Activated CD8-positive, alpha-beta T cell treated with anti-CD3 and anti-CD28 coated beads for 36 hours (primary cell): ENCODE measurements around the gene DYRK3. TPM values are rescaled to one million over a fixed set of nuclear protein-coding genes. Genes with fewer than 3 reads are reported as not detected.
"Not testable (repeated sequence)": the region's sequence is repeated elsewhere in the genome, so short reads cannot be mapped to it uniquely, and the experiment has no call there.

ENCODE experiments used
- ATAC-seq: fragments of 200-7000 bp; cut with Tn5 transposase; one replicate; pipeline ENCODE4 v1.10.0; 2021; ENCODE audit warnings: mild to moderate bottlenecking, moderate library complexity
- CTCF ChIA-PET: fragments of 350-600 bp; sonication (Branson Sonifier 250); formaldehyde crosslinking; loops from one replicate; lab custom pipeline; 2021; ENCODE audit warnings: antibody characterized with exemption; lab: Charles Lee
- POLR2A ChIA-PET: fragments of 350-600 bp; sonication (Branson Sonifier 250); formaldehyde crosslinking; loops from one replicate; lab custom pipeline; 2021; ENCODE audit warnings: antibody characterized with exemption; lab: Charles Lee
- DNase-seq: peaks from one replicate; pipeline ENCODE4 v3.0.0-alpha.2; 2020
- H3K27ac Mint-ChIP-seq: one replicate; pipeline ENCODE4 v1.8.0; 2021; ENCODE audit warnings: mild to moderate bottlenecking, mixed read lengths
- H3K27me3 Mint-ChIP-seq: one replicate; pipeline ENCODE4 v1.8.0; 2021; ENCODE audit warnings: mixed read lengths
- H3K36me3 Mint-ChIP-seq: one replicate; pipeline ENCODE4 v1.8.0; 2021; ENCODE audit warnings: low read depth, mixed read lengths
- H3K4me1 Mint-ChIP-seq: one replicate; pipeline ENCODE4 v1.8.0; 2021; ENCODE audit warnings: low read depth, mixed read lengths
- H3K4me3 Mint-ChIP-seq: one replicate; pipeline ENCODE4 v1.8.0; 2021; ENCODE audit warnings: mild to moderate bottlenecking, moderate library complexity, mixed read lengths
- H3K9me3 Mint-ChIP-seq: one replicate; pipeline ENCODE4 v1.8.0; 2021; ENCODE audit warnings: mixed read lengths
- intact Hi-C: fragments of 100-400 bp; cut with micrococcal nuclease; formaldehyde crosslinking; loops from one replicate; pipeline ENCODE4 v1.10.0; 2022
- total RNA-seq, 2 experiments: library from RNA; stranded (reverse); gene quantifications; one replicate each; pipeline ENCODE4 v1.2.3, GENCODE V29; 2021
- TF ChIP-seq, protein P1 (sequence below): fragments of 200-600 bp; IDR thresholded peaks from one replicate; pipeline ENCODE4 v1.8.0; 2022; ENCODE audit warnings: antibody characterized with exemption, mild to moderate bottlenecking

The DYRK3 gene
- total RNA-seq, 2 experiments from 2014 or later = 4.7 to 4.9 TPM

DNA sequence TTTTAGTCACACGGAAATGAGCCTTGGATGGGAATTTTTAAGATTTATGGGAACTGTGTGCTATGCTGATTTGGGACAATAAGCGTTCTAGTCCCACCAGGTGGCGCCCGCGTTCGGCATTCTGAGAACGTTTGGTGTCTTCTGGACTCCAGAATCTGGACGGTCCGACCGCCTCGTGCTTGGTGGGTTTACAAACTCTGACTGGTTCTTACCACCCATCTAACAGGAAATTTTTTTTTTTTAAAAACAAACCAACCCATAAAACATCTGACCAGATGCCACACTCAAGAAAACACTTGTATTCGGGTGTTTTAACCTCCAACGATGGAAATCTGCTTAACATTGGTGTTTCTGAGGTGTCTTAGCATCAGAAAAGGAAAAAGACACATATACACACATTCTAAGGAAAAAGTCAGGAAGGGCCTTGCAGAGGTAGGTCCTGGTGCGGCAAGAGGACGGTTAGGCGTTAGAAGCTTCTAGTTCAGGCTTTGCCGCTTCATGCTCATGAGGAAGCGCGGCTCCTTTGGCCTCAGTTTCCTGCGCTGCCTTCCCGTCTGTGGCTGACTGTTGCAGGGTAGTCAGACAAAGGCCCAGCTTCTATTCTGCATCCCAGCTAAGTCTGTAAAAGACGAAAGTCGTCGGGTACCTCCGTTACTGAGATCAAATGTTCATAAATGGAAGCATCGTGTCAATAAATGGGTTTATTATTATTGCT, 814 bp upstream of the DYRK3 start:
- ChIA-PET POLR2A (interaction anchor here (0.8 to 3.3 kb wide), 9 partner anchors 21 to 351 kb away, joined by 3 to 19 read pairs (median 3); partner anchors contain the start of gene IKBKE), CTCF (interaction anchor here (0.6 to 9.2 kb wide), 49 partner anchors 7 to 865 kb away, joined by 3 to 340 read pairs (median 4); partner anchors contain the start of genes EIF2D and IKBKE)
- H3K27ac Mint-ChIP-seq = peak overlapping the region; percentile 88
- peak; percentile 91 for DNase-seq
- peak overlapping the region; percentile 78 for H3K4me3 Mint-ChIP-seq
- H3K4me1 Mint-ChIP-seq = peaks cover 25% of the 10 kb centered on the region
- intact Hi-C loops = loop anchor here (1.0 kb wide), 1 partner anchor 30 kb away; no protein-coding TSS in a partner anchor
- peak; percentile 7 for ATAC-seq
- peaks cover 29% of the 10 kb centered on the region for H3K27me3 Mint-ChIP-seq
- TF ChIP-seq, protein P1, sequence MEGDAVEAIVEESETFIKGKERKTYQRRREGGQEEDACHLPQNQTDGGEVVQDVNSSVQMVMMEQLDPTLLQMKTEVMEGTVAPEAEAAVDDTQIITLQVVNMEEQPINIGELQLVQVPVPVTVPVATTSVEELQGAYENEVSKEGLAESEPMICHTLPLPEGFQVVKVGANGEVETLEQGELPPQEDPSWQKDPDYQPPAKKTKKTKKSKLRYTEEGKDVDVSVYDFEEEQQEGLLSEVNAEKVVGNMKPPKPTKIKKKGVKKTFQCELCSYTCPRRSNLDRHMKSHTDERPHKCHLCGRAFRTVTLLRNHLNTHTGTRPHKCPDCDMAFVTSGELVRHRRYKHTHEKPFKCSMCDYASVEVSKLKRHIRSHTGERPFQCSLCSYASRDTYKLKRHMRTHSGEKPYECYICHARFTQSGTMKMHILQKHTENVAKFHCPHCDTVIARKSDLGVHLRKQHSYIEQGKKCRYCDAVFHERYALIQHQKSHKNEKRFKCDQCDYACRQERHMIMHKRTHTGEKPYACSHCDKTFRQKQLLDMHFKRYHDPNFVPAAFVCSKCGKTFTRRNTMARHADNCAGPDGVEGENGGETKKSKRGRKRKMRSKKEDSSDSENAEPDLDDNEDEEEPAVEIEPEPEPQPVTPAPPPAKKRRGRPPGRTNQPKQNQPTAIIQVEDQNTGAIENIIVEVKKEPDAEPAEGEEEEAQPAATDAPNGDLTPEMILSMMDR = peak; percentile 98
- no peaks in the 10 kb centered on the region for H3K9me3 Mint-ChIP-seq
- H3K36me3 Mint-ChIP-seq = no peaks in the 10 kb centered on the region

DNA sequence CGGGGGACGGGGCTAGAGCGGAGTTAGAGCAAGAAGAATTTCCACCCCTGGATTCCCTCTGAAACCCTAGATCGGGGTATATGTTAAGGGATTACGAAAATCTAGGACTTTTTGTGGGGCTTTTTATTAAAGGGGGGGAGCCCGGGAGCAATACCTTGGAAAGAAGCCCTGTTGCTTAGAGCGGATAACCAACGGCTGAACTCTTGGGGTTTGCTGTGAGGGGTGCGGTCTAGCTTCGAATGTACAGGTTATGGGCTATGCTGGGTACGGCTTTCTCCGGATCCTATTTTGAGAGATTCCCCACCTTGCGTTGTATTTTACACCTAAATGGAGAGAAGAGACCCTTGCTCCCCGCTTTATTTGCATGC, 626 bp downstream of the DYRK3 start:
- intact Hi-C loops = no loop called here
- ATAC-seq (no peak), DNase-seq (peak; percentile 32)
- Mint-ChIP-seq H3K9me3 (no peaks in the 10 kb centered on the region), H3K27ac (no peak overlapping the region), H3K4me3 (peak overlapping the region; percentile 78), H3K27me3 (peaks cover 29% of the 10 kb centered on the region), H3K36me3 (peaks cover 2% of the 10 kb centered on the region), H3K4me1 (peaks cover 25% of the 10 kb centered on the region)
- ChIA-PET CTCF (interaction anchor here (0.6 to 9.2 kb wide), 24 partner anchors 9 to 346 kb away, joined by 3 to 340 read pairs (median 6); partner anchors contain the start of genes EIF2D and IKBKE), POLR2A (interaction anchor here (0.8 to 3.3 kb wide), 8 partner anchors 9 to 155 kb away, joined by 3 to 19 read pairs (median 3); no protein-coding TSS in a partner anchor)
- TF ChIP-seq, protein P1 = no peak

DNA sequence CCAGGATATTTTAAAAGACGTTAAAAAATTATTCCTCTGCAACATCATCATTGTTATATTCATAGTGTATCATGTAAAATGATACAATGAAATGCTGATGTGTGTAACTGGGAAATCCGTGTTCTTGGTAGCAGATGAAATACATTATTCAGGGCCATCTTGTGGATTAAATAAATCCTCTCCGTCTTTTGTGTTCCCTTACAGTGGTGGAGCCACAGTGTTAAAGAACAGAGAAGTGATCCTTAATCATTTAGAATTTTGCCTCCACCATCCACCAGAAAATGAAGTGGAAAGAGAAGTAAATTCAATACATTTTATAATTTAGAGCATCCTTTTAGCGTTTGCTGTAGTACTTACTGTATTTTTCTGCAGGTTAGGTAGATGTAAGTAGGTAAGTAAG, 1.3 kb downstream of the DYRK3 start:
- H3K36me3 Mint-ChIP-seq = peaks cover 3% of the 10 kb centered on the region
- no peak overlapping the region for H3K27ac Mint-ChIP-seq
- ATAC-seq (no peak), DNase-seq (no peak)
- POLR2A ChIA-PET = interaction anchor here (0.9 to 3.3 kb wide), 6 partner anchors 10 to 69 kb away, joined by 3 to 19 read pairs (median 3); no protein-coding TSS in a partner anchor
- H3K9me3 Mint-ChIP-seq = no peaks in the 10 kb centered on the region
- peaks cover 25% of the 10 kb centered on the region for H3K4me1 Mint-ChIP-seq
- intact Hi-C loops = no loop called here
- H3K27me3 Mint-ChIP-seq = peaks cover 27% of the 10 kb centered on the region
- TF ChIP-seq, protein P1 = no peak
- peak overlapping the region; percentile 5 for H3K4me3 Mint-ChIP-seq
- CTCF ChIA-PET = interaction anchor here (1.0 to 9.2 kb wide), 5 partner anchors 8 to 346 kb away, joined by 3 to 340 read pairs (median 12); partner anchors contain the start of gene EIF2D

DNA sequence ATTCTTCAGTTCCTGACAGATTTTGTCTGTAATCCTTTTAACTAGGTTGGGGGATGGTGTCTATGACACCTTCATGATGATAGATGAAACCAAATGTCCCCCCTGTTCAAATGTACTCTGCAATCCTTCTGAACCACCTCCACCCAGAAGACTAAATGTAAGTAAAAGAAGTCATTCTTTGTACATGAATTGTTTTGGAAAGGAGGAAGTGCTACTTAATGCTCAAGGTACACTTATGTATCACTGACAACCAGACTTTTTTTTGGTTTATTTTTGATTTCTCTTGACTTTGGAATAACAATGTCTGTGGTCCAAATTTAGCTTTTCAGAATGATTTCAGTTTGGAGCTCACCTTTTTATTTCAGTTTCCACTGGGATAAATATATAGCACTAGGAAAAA, 2.3 kb downstream of the DYRK3 start:
- Mint-ChIP-seq H3K4me1 (peaks cover 25% of the 10 kb centered on the region), H3K4me3 (no peak overlapping the region), H3K27ac (no peak overlapping the region), H3K9me3 (no peaks in the 10 kb centered on the region), H3K27me3 (peaks cover 21% of the 10 kb centered on the region), H3K36me3 (peaks cover 3% of the 10 kb centered on the region)
- no peak for ATAC-seq
- ChIA-PET POLR2A (interaction anchor here (0.8 to 3.3 kb wide), 5 partner anchors 11 to 167 kb away, joined by 3 to 19 read pairs (median 3); partner anchors contain the start of gene IKBKE), CTCF (interaction anchor here (0.7 to 9.2 kb wide), 6 partner anchors 10 to 288 kb away, joined by 3 to 340 read pairs (median 3); partner anchors contain the start of gene IL20)
- intact Hi-C loops = no loop called here
- TF ChIP-seq, protein P1 = no peak
- no peak for DNase-seq

DNA sequence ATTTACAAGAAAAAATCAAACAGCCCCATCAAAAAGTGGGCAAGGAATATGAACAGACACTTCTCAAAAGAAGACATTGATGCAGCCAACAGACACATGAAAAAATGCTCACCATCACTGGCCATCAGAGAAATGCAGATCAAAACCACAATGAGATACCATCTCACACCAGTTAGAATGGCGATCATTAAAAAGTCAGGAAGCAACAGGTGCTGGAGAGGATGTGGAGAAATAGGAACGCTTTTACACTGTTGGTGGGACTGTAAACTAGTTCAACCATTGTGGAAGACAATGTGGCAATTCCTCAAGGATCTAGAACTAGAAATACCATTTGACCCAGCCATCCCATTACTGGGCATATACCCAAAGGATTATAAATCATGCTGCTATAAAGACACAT, 6.7 kb downstream of the DYRK3 start:
- DNase-seq, H3K36me3 Mint-ChIP-seq, intact Hi-C loops, ATAC-seq, H3K27ac Mint-ChIP-seq, H3K9me3 Mint-ChIP-seq, H3K4me3 Mint-ChIP-seq, H3K4me1 Mint-ChIP-seq, H3K27me3 Mint-ChIP-seq, CTCF ChIA-PET: not testable (repeated sequence)
- POLR2A ChIA-PET = interaction anchor here (1.3 kb wide), 1 partner anchor 22 kb away, joined by 3 read pairs; no protein-coding TSS in a partner anchor
